Measurements from ENCODE around the gene HSPBP1.
"Not testable (repeated sequence)": the region's sequence is repeated elsewhere in the genome, so short reads cannot be mapped to it uniquely, and the experiment has no call there.

The HSPBP1 gene, protein sequence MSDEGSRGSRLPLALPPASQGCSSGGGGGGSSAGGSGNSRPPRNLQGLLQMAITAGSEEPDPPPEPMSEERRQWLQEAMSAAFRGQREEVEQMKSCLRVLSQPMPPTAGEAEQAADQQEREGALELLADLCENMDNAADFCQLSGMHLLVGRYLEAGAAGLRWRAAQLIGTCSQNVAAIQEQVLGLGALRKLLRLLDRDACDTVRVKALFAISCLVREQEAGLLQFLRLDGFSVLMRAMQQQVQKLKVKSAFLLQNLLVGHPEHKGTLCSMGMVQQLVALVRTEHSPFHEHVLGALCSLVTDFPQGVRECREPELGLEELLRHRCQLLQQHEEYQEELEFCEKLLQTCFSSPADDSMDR

DNA sequence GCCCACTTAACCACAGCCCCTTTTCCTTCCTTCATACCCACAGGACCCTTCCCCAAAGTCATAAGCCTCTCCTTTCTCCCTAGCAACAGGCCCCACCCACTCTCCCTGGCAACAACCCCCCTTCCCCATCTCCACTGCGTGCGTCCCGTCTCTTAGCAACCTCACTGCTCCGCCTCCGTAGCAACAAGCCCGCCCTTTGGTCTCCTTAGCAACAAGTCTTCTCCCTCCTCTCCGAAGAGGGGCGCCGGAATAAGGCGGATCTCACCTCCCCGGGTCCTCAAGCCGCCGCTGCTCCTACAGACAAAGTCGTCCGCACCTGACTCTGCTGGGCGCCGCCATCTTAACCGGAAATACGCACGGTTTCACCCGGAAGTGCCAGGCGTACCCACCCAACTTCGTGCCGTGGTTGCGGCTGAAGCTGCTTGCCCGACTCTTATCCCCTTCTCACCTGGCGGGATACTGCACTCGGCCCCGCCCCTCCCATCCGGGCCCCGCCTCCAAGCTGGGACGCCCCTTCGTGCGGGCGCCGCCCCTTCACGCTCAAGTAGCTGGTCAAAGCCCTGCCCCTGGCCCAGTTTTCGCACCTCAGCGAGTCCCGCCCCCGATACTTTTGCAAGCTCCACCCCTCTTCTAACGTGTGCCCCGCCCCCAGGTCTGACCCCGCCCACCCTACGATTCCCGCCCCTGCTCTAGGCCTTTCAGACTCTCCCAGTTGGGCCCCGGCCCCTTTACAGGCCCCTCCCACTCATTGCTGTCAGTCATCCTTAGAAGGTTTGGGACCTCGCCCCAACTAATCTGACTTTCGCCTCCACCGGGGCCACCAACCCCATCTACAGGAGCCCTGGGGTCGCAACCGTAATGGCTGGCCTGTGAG, at the start of gene HSPBP1:
Gene HSPBP1 (minus strand): TSS at position 341 of the 874 bp plus-strand sequence. CDS start 502 bp downstream, outside the sequence.
- peak; percentile 81 for DNase-seq

DNA sequence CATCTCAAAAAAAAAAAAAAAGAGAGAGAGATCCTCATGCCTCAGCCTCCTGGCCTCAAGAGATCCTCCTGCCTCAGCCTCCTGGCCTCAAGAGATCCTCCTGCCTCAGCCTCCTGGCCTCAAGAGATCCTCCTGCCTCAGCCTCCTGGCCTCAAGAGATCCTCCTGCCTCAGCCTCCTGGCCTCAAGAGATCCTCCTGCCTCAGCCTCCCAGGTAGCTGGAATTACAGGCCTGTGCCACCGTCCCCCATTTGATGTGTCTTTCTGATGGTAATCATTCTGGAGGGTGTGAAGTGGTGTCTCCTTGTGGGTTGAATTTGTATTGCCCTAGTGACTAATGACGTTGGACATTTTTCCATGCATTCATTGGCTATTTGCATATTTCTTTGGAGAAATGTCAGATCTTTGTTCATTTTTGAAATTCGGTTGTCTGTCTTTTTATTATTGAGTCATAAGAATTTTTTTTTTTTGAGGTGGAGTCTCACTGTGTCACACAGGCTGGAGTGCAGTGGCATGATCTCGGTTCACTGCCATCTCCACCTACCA, 48.9 kb upstream of the HSPBP1 start:
- DNase-seq = not testable (repeated sequence)

DNA sequence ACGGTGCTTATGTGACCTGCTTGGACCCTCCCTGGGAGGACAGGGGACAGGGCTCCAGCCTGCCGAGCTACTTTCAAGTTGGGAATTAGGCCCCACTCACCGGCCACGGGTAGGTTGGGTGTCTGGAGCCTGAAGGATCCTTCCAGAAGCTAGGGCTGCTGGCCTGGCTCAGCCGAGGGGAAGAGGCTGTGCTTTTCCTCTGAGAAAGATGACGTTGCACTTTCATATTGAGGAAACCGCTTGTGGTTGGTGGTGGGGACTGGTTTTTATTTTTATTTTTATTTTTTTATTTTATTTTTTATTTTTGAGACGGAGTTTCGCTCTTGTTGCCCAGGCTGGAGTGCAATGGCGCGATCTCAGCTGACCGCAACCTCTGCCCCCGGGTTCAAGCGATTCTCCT, 45.3 kb upstream of the HSPBP1 start, which contains the start of gene TMEM150B:
Gene TMEM150B (minus strand): TSS at position 170 of the 400 bp plus-strand sequence. CDS start 4,305 bp downstream, outside the sequence.
- no peak for DNase-seq

GRCh38 chr19:55324662-55325061, 44.8 kb upstream of the HSPBP1 start:
- DNase-seq = no peak

- DNase-seq = no peak
Measured at GRCh38 chr19:55322204-55322885, 42.4 kb upstream of the HSPBP1 start.

DNA sequence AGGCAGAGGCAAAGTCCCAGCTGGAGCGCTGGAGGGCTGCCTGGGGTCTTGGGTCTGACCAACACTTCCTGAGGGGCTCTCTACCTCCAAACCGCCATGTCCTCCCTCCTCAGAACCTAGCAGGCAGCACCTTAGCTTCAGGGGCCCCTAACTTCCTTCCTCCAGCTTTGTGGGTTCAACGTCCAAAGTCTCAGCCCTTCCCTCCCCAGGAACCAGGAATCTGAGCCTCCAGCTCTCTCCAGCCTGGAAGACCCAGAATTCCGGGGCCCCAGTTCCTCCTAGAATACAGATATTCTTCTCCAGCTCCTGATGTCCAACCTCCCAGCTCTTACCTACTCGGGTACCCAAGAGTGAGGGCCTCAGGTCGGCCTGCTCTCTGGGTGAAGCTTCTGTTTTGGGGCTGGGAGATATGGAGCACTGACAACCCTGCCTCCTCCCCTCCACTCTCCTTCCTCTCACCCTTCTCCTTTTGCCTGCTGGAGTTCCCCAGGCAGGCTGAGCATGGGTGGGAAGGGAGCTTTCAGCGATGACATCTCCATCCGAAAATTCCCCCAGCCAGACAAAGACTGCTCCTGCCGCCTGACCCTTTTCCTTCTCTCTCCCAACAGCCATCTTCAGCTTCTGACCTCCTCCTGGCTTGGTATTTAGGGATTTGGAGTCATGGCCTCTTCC, 41.7 kb upstream of the HSPBP1 start:
- DNase-seq = no peak

GRCh38 chr19:55320844-55321419, 41.0 kb upstream of the HSPBP1 start:
- no peak for DNase-seq

- DNase-seq = no peak
Measured at GRCh38 chr19:55319785-55320184, 39.9 kb upstream of the HSPBP1 start.

- no peak for DNase-seq
Measured at GRCh38 chr19:55316646-55317045, 36.7 kb upstream of the HSPBP1 start.

DNA sequence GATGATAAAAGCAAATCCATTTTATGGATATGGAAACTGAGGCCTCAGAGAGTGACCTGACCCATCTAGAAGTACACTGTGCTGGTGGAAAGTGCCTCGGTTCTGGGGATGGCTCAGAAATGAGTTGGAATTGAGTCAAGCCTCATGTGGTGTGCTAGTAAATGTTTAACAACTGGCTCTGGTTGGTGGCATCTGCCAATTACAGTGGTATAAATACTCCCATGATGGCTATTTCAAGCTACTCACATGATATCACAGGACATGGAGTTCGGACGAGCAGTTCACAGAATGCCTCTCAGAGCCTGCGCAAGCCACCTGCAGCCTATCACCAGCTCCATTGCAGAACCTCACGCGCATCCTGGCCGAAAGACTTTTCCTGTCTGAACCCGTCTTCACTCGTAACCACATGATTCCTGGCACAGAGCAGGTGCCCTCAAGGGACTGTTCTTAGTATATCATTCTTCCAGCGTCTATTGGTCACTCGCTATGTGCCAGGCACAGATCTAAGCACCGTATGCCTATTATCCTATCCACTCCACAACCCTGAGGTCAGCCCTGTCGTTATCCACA, 36.1 kb upstream of the HSPBP1 start:
- DNase-seq = no peak

GRCh38 chr19:55314396-55314795, 34.5 kb upstream of the HSPBP1 start:
- DNase-seq = no peak

- no peak for DNase-seq
Measured at GRCh38 chr19:55312621-55313512, 33.0 kb upstream of the HSPBP1 start.

- no peak for DNase-seq
Measured at GRCh38 chr19:55311797-55312196, 31.9 kb upstream of the HSPBP1 start.

GRCh38 chr19:55311397-55311796, 31.5 kb upstream of the HSPBP1 start:
- DNase-seq = no peak

- DNase-seq = no peak
Measured at GRCh38 chr19:55310498-55310897, 30.6 kb upstream of the HSPBP1 start.

DNA sequence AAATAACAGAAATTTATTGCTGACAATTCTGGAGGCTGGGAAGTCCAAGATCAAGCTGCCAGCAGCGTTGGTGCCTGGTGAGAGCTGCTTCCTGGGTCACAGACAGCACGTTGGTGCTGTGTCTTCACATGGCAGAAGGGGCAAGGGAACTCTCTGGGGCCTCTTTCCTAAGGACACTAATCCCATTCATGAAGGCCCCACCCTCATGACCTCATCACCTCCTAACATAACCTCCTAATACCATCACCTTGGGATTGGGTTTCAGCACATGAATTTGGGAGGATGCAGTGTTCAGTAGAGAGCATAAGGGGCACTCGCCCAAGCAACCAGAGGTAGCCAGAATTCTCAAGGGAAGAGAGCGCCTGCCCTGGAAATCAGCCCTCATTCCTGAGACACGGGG, 29.5 kb upstream of the HSPBP1 start:
- DNase-seq = no peak

DNA sequence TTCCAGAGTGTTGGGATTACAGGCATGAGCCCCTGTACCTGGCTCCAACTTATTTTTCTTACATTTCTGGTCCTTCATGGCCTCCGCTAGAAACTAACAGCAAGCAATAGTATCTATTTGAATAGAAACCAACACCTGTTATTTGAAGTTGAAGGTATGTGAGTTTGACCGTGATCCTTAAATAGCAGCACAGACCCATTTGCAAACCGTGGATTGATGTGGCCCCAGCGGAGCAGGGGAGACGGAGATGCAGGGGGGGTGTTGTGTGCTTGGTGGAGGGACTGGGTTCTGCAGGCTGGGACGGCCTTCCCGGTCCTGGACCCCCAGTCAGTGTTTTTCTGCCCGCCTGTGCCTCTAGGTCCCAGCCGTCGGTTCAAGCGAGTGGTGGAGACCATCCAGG, 28.4 kb upstream of the HSPBP1 start:
- no peak for DNase-seq

GRCh38 chr19:55306712-55307111, 26.8 kb upstream of the HSPBP1 start:
- DNase-seq = no peak

DNA sequence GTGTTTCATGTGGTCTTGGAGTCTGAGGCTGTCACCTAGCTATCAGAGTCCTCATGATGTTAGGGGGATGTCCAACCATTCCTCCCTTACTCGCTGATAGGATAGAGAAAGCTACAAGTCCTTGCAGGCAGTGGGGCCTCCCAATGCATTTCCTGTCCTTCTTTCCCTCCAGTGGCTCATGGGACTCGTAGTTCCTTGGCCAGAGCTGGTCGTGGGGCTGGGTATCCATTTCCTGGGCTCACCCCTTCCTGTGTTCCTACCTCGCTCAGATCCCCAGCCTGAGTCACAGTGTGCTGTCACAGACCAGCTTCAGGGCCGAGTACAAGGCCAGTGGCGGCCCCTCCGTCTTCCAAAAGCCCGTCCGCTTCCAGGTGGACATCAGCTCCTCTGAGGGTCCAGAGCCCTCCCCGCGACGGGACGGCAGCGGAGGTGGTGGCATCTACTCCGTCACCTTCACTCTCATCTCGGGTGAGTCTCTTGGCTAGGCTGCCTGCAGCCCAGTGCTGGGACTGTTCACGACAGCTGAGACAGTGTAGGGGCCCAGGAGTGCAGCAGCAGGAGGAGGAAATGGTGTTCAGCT, 26.2 kb upstream of the HSPBP1 start:
- no peak for DNase-seq

- no peak for DNase-seq
Measured at GRCh38 chr19:55305491-55305890, 25.6 kb upstream of the HSPBP1 start.
